Spinal cord (tissue), 10 donors: ENCODE results near the gene SARS1. TPM values are rescaled to one million over a fixed set of nuclear protein-coding genes. Genes with fewer than 3 reads are reported as not detected.

ENCODE experiments used
- DNase-seq, 6 donors: peaks; one replicate each; pipeline versions ENCODE4 v3.0.0 to v3.0.0-alpha.2; 2013 to 2015; ENCODE audit warnings: low spot score in 6 of 6, low read depth in 4 of 6
- H3K27ac ChIP-seq: one replicate; pipeline ENCODE4 v1.5.1; 2013; ENCODE audit warnings: low read depth, low read length, control low read depth
- H3K27me3 ChIP-seq: one replicate; pipeline ENCODE4 v1.6.1; 2013; ENCODE audit warnings: low read length; ENCODE audit not compliant: control insufficient read depth, insufficient read depth
- H3K36me3 ChIP-seq: one replicate; pipeline ENCODE4 v1.6.1; 2013; ENCODE audit warnings: low read length; ENCODE audit not compliant: control insufficient read depth, insufficient read depth
- H3K4me1 ChIP-seq: one replicate; pipeline ENCODE4 v1.6.1; 2013; ENCODE audit warnings: low read length; ENCODE audit not compliant: control insufficient read depth, insufficient read depth
- H3K4me3 ChIP-seq: one replicate; pipeline ENCODE4 v1.5.1; 2013; ENCODE audit warnings: low read depth, low read length, control low read depth
- H3K9me3 ChIP-seq: one replicate; pipeline ENCODE4 v1.6.1; 2013; ENCODE audit warnings: low read length; ENCODE audit not compliant: control insufficient read depth, insufficient read depth
- WGBS: methylation state at CpG from one replicate; pipeline ENCODE4 v1.1.5; 2013; ENCODE audit warnings: missing lambda C conversion rate; ENCODE audit not compliant: insufficient coverage; 5-methylcytosine and 5-hydroxymethylcytosine counted together
- polyA plus RNA-seq, 2 donors: library from polyadenylated mRNA; unstranded; fragments of 120-200 nt; gene quantifications; one replicate each; pipeline ENCODE4 v1.2.1, GENCODE V29; 2013; ENCODE audit not compliant: insufficient read length in 2 of 2
- total RNA-seq, 2 donors: library from RNA; depleted of rRNA in 1 of 2; stranded (reverse); fragments of 120-200 nt in 1 of 2; fragments of >200 nt in 1 of 2; gene quantifications; one replicate each; pipeline versions ENCODE4 v1.2.3 to v1.2.4, GENCODE V29; 2013 to 2014
- donor health status: healthy.

SARS1 gene
- total and polyA plus RNA-seq, 4 donors: 127 to 164 (median 156) TPM

- WGBS: 95% methylated on average over 4 of the region's 4 CpGs
- no peak for DNase-seq
- H3K27ac ChIP-seq: no peak overlapping the region
- no peaks in the 10 kb centered on the region for H3K9me3 ChIP-seq
- peaks cover 27% of the 10 kb centered on the region for H3K4me1 ChIP-seq
- no peaks in the 10 kb centered on the region for H3K27me3 ChIP-seq
- H3K4me3 ChIP-seq: no peak overlapping the region
- H3K36me3 ChIP-seq: peaks cover 98% of the 10 kb centered on the region
These were observed 51.3 kb downstream of the SARS1 start for GRCh38 chr1:109265016-109265415.

GRCh38 chr1:109265741-109266330 lies 52.1 kb downstream of the SARS1 start:
- WGBS: 98% methylated on average over 9 of the region's 13 CpGs
- no peak for DNase-seq
- H3K4me3 ChIP-seq: no peak overlapping the region
- no peak overlapping the region for H3K27ac ChIP-seq
- no peaks in the 10 kb centered on the region for H3K9me3 ChIP-seq
- H3K27me3 ChIP-seq: no peaks in the 10 kb centered on the region
- peaks cover 99% of the 10 kb centered on the region for H3K36me3 ChIP-seq
- peaks cover 21% of the 10 kb centered on the region for H3K4me1 ChIP-seq

GRCh38 chr1:109266965-109267364 lies 53.2 kb downstream of the SARS1 start:
- Histone ChIP-seq H3K27me3 (no peaks in the 10 kb centered on the region), H3K9me3 (no peaks in the 10 kb centered on the region), H3K36me3 (peaks cover 99% of the 10 kb centered on the region), H3K4me1 (peaks cover 21% of the 10 kb centered on the region), H3K27ac (no peak overlapping the region), H3K4me3 (no peak overlapping the region)
- no peak for DNase-seq
- WGBS: 92% methylated on average over 11 of the region's 11 CpGs

GRCh38 chr1:109267743-109268300 lies 54.1 kb downstream of the SARS1 start:
- whole genome bisulfite sequencing: 89% methylated on average over 17 of the region's 17 CpGs
- H3K27me3 ChIP-seq: no peaks in the 10 kb centered on the region
- H3K27ac ChIP-seq: no peak overlapping the region
- no peaks in the 10 kb centered on the region for H3K9me3 ChIP-seq
- H3K36me3 ChIP-seq: peaks cover 99% of the 10 kb centered on the region
- H3K4me3 ChIP-seq: no peak overlapping the region
- peaks cover 16% of the 10 kb centered on the region for H3K4me1 ChIP-seq
- no peak for DNase-seq

GRCh38 chr1:109268431-109269211 lies 54.9 kb downstream of the SARS1 start:
- Histone ChIP-seq H3K27ac (no peak overlapping the region), H3K36me3 (peaks cover 99% of the 10 kb centered on the region), H3K9me3 (no peaks in the 10 kb centered on the region), H3K4me3 (no peak overlapping the region), H3K4me1 (peaks cover 8% of the 10 kb centered on the region), H3K27me3 (no peaks in the 10 kb centered on the region)
- WGBS: 95% methylated on average over 27 of the region's 29 CpGs
- no peak for DNase-seq

GRCh38 chr1:109269212-109269980 lies 55.7 kb downstream of the SARS1 start:
- no peak for DNase-seq
- no peak overlapping the region for H3K4me3 ChIP-seq
- peaks cover 3% of the 10 kb centered on the region for H3K4me1 ChIP-seq
- no peaks in the 10 kb centered on the region for H3K27me3 ChIP-seq
- peaks cover 99% of the 10 kb centered on the region for H3K36me3 ChIP-seq
- no peak overlapping the region for H3K27ac ChIP-seq
- H3K9me3 ChIP-seq: no peaks in the 10 kb centered on the region
- 89% methylated on average over 26 of the region's 33 CpGs for WGBS

- H3K27me3 ChIP-seq: no peaks in the 10 kb centered on the region
- H3K27ac ChIP-seq: no peak overlapping the region
- no peak overlapping the region for H3K4me3 ChIP-seq
- 93% methylated on average over 17 of the region's 17 CpGs for WGBS
- no peak for DNase-seq
- peaks cover 9% of the 10 kb centered on the region for H3K4me1 ChIP-seq
- peaks cover 99% of the 10 kb centered on the region for H3K36me3 ChIP-seq
- H3K9me3 ChIP-seq: no peaks in the 10 kb centered on the region
These were observed 56.4 kb downstream of the SARS1 start for GRCh38 chr1:109269981-109270622.

- DNase-seq: no peak
- Histone ChIP-seq H3K27me3 (no peaks in the 10 kb centered on the region), H3K27ac (no peak overlapping the region), H3K4me1 (peaks cover 15% of the 10 kb centered on the region), H3K4me3 (no peak overlapping the region), H3K36me3 (peaks cover 96% of the 10 kb centered on the region), H3K9me3 (no peaks in the 10 kb centered on the region)
- 98% methylated on average over 20 of the region's 20 CpGs for WGBS
These were observed 57.1 kb downstream of the SARS1 start for GRCh38 chr1:109270623-109271317.

- DNase-seq: no peak
- peaks cover 16% of the 10 kb centered on the region for H3K4me1 ChIP-seq
- no peak overlapping the region for H3K4me3 ChIP-seq
- H3K27ac ChIP-seq: no peak overlapping the region
- H3K36me3 ChIP-seq: peaks cover 91% of the 10 kb centered on the region
- no peaks in the 10 kb centered on the region for H3K27me3 ChIP-seq
- H3K9me3 ChIP-seq: no peaks in the 10 kb centered on the region
- 80% methylated on average over 1 of the region's 6 CpGs for WGBS
These were observed 57.7 kb downstream of the SARS1 start for GRCh38 chr1:109271458-109271857.
